ENCODE results near the gene PRPF40B.
A peak's percentile ranks its signal among the peaks of the same experiment; 100 is the strongest.

PRPF40B gene

GRCh38 chr12:49664591-49665239, 41.4 kb downstream of the PRPF40B start:
- no peak overlapping the region for H3K4me3 ChIP-seq (ENCODE audit: low read depth, low read length)
- no peaks in the 10 kb centered on the region for H3K9me3 ChIP-seq (ENCODE audit: control insufficient read depth, insufficient read depth, low read depth, low read length)
- peaks cover 23% of the 10 kb centered on the region for H3K36me3 ChIP-seq (ENCODE audit: control insufficient read depth, insufficient read depth, low read length)
- H3K27me3 ChIP-seq (ENCODE audit: control insufficient read depth, insufficient read depth, low read length) = no peaks in the 10 kb centered on the region
- peaks cover 26% of the 10 kb centered on the region for H3K4me1 ChIP-seq (ENCODE audit: control insufficient read depth, insufficient read depth, low read length)
- H3K9ac ChIP-seq (ENCODE audit: low read length) = no peak overlapping the region
- H3K27ac ChIP-seq (ENCODE audit: low read depth, low read length) = no peak overlapping the region

- peaks cover 26% of the 10 kb centered on the region for H3K4me1 ChIP-seq (ENCODE audit: control insufficient read depth, insufficient read depth, low read length)
Measured at GRCh38 chr12:49665384-49665783, 42.0 kb downstream of the PRPF40B start.

GRCh38 chr12:49666176-49666575, 42.8 kb downstream of the PRPF40B start:
- Histone ChIP-seq H3K27me3 (ENCODE audit: control insufficient read depth, insufficient read depth, low read length) (no peaks in the 10 kb centered on the region), H3K9ac (ENCODE audit: low read length) (no peak overlapping the region), H3K9me3 (ENCODE audit: control insufficient read depth, insufficient read depth, low read depth, low read length) (no peaks in the 10 kb centered on the region), H3K27ac (ENCODE audit: low read depth, low read length) (no peak overlapping the region), H3K4me3 (ENCODE audit: low read depth, low read length) (no peak overlapping the region), H3K36me3 (ENCODE audit: control insufficient read depth, insufficient read depth, low read length) (peaks cover 12% of the 10 kb centered on the region), H3K4me1 (ENCODE audit: control insufficient read depth, insufficient read depth, low read length) (peaks cover 26% of the 10 kb centered on the region)

More at GRCh38 chr12:49665384-49665783, 42.0 kb downstream of the PRPF40B start:
- Histone ChIP-seq H3K9ac (ENCODE audit: low read length) (no peak overlapping the region), H3K36me3 (ENCODE audit: control insufficient read depth, insufficient read depth, low read length) (peaks cover 18% of the 10 kb centered on the region), H3K4me3 (ENCODE audit: low read depth, low read length) (no peak overlapping the region), H3K9me3 (ENCODE audit: control insufficient read depth, insufficient read depth, low read depth, low read length) (no peaks in the 10 kb centered on the region), H3K27me3 (ENCODE audit: control insufficient read depth, insufficient read depth, low read length) (no peaks in the 10 kb centered on the region), H3K27ac (ENCODE audit: low read depth, low read length) (no peak overlapping the region)

DNA sequence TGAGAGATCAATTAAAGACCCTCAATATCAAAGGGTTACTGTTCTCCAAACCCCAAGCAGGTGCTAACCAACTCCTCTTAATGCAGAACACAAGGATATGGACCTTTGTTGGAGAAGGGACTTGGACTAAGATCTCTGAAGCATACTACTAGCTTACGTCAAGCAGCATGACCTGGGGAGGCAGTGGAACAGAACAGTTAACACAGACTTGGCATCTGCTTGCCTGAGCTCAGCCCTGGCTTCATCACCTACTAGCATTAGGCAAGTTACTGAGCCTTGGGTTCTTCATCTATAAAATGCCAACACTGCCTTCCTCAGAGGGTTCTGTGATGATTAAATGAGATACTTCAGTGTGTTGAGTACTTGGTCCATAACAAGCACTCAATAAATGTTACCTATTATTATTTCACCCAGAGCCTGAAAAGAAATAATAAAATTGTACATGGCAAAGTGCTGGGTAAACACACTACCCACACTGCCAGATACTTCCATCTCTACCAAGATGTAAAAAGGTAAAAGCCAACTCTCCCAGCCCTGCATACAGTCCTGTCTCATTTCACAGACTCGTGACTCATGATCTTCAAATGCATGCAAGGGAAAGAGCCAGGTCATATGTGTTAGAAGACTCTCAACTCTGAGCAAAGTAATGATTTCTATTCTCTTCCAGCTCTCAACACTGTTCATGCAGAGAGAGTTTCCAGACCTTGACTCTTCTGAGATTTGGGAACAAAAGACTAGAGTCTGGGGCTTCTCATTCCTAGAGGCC, 44.1 kb downstream of the PRPF40B start:
- Histone ChIP-seq H3K36me3 (ENCODE audit: control insufficient read depth, insufficient read depth, low read length) (peaks cover 1% of the 10 kb centered on the region; the same call in 1 of the 2 replicates), H3K27ac (ENCODE audit: low read depth, low read length) (no peak overlapping the region), H3K4me1 (ENCODE audit: control insufficient read depth, insufficient read depth, low read length) (peaks cover 29% of the 10 kb centered on the region), H3K9me3 (ENCODE audit: control insufficient read depth, insufficient read depth, low read depth, low read length) (no peaks in the 10 kb centered on the region), H3K27me3 (ENCODE audit: control insufficient read depth, insufficient read depth, low read length) (no peaks in the 10 kb centered on the region), H3K4me3 (ENCODE audit: low read depth, low read length) (no peak overlapping the region), H3K9ac (ENCODE audit: low read length) (no peak overlapping the region)

DNA sequence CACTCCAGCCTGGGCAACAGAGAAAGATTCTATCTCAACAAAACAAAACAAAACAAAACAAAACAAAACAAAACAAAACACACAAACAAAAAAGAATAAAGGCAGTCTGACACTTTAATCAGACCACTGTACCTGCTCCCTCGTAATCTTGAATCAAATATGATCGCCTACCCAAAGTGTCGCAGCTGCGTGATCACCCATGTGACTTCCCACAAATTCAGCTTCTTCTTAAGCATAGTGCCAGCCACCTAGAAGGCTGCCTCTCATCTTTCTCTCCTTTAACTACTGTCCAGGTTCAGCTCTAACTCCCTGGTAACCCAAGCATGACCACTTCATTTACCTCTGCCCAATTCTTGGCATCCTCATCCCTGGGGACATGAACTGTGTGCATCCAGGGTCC, 46.4 kb downstream of the PRPF40B start:
- no peak overlapping the region for H3K4me3 ChIP-seq (ENCODE audit: low read depth, low read length)
- H3K4me1 ChIP-seq (ENCODE audit: control insufficient read depth, insufficient read depth, low read length) = peaks cover 30% of the 10 kb centered on the region
- H3K27me3 ChIP-seq (ENCODE audit: control insufficient read depth, insufficient read depth, low read length) = no peaks in the 10 kb centered on the region
- no peaks in the 10 kb centered on the region for H3K36me3 ChIP-seq (ENCODE audit: control insufficient read depth, insufficient read depth, low read length)
- H3K9me3 ChIP-seq (ENCODE audit: control insufficient read depth, insufficient read depth, low read depth, low read length) = no peaks in the 10 kb centered on the region
- no peak overlapping the region for H3K9ac ChIP-seq (ENCODE audit: low read length)
- H3K27ac ChIP-seq (ENCODE audit: low read depth, low read length) = no peak overlapping the region

DNA sequence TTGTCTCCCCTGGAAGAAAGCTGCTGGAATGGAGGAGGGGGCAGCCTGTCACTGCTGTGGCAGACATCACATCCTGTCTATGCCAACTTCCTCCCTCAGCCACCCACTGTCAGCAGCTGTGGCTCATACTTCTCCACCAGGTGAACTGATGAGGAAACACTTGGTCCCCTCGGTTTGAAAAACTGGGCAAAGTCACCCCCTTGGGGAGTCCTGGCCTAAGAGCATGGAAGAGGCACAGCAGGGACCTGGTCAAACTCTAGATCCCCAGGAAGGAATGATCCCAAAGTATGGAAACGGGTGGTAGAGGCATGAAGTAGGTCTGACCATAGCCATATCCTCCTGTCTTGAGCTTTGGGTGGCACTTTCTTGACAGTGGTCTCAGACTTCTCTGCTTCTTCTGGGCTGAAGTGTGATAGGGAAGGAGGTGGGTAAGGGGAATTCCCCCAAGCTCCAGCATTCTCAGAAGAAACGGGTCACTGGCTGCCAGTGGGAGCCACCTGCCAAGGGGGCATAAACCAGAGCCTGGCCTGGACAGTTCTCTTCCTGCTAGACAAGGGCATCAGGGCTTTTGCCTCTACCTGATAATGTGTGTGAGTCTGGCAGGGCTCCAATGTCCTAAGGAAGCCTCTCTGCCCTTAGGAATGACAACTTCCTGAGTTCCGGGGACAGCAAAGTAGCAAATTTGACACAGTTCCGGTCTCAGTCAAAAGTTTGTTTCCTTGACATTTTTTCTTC, 47.8 kb downstream of the PRPF40B start:
- Histone ChIP-seq H3K9me3 (ENCODE audit: control insufficient read depth, insufficient read depth, low read depth, low read length) (no peaks in the 10 kb centered on the region), H3K4me3 (ENCODE audit: low read depth, low read length) (no peak overlapping the region), H3K9ac (ENCODE audit: low read length) (no peak overlapping the region), H3K36me3 (ENCODE audit: control insufficient read depth, insufficient read depth, low read length) (no peaks in the 10 kb centered on the region), H3K27me3 (ENCODE audit: control insufficient read depth, insufficient read depth, low read length) (no peaks in the 10 kb centered on the region), H3K27ac (ENCODE audit: low read depth, low read length) (no peak overlapping the region), H3K4me1 (ENCODE audit: control insufficient read depth, insufficient read depth, low read length) (peaks cover 31% of the 10 kb centered on the region)

DNA sequence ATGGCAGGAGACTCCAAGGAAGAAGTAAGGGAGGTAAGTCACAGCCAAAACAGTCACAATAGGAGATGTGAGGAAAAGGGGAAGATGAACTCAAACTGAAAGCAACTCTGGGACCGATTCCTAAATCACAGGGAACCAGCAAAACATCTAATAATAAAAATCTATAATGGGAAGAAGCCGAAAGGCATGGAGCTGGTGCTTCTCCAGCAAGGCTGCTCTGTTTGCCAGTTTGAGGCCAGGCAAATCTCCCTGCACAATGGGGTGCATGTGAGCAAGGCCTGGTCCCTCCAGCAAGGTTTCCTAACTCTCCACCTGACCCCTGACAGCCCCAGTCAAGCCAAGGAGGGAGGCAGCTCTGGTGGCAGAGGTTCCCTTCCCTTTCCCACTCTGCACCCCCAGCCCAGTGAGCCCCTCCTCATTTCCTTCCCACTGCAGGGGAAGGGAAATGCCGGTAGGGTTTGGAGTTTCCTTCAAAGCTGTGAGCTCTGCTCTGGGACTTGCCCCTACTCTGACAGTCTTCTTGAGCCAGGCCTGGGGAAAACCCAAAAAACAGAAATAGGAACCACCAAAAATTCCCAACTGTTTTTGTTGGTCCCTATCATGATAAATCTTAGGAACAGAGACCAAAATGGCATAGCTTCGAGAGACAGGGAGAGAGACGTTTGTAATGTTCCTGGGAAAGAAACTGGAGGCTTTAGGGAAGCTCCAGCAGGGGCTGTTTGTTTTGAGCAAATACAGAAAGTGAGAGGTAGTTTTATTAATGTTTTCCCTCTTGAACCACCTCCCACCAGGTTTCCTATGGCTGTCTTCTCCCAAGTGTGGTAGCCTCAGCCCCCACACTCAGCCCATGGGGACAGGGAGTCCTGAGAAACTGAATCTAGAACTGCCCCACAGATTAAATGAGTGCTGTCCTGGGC, 49.2 kb downstream of the PRPF40B start:
- Histone ChIP-seq H3K36me3 (ENCODE audit: control insufficient read depth, insufficient read depth, low read length) (no peaks in the 10 kb centered on the region), H3K9me3 (ENCODE audit: control insufficient read depth, insufficient read depth, low read depth, low read length) (no peaks in the 10 kb centered on the region), H3K4me1 (ENCODE audit: control insufficient read depth, insufficient read depth, low read length) (peaks cover 31% of the 10 kb centered on the region), H3K4me3 (ENCODE audit: low read depth, low read length) (no peak overlapping the region), H3K27ac (ENCODE audit: low read depth, low read length) (0 out of 2 replicates have a peak overlapping the region, but pooled peaks have one; percentile 37), H3K9ac (ENCODE audit: low read length) (peak overlapping the region; percentile 2), H3K27me3 (ENCODE audit: control insufficient read depth, insufficient read depth, low read length) (no peaks in the 10 kb centered on the region)

GRCh38 chr12:49673446-49674317, 50.3 kb downstream of the PRPF40B start:
- Histone ChIP-seq H3K9me3 (ENCODE audit: control insufficient read depth, insufficient read depth, low read depth, low read length) (no peaks in the 10 kb centered on the region), H3K4me3 (ENCODE audit: low read depth, low read length) (no peak overlapping the region), H3K36me3 (ENCODE audit: control insufficient read depth, insufficient read depth, low read length) (no peaks in the 10 kb centered on the region), H3K27me3 (ENCODE audit: control insufficient read depth, insufficient read depth, low read length) (no peaks in the 10 kb centered on the region), H3K27ac (ENCODE audit: low read depth, low read length) (peak overlapping the region; percentile 37; the same call in 1 of the 2 replicates), H3K4me1 (ENCODE audit: control insufficient read depth, insufficient read depth, low read length) (peaks cover 31% of the 10 kb centered on the region), H3K9ac (ENCODE audit: low read length) (peak overlapping the region; percentile 32)

- Histone ChIP-seq H3K4me3 (ENCODE audit: low read depth, low read length) (no peak overlapping the region), H3K36me3 (ENCODE audit: control insufficient read depth, insufficient read depth, low read length) (no peaks in the 10 kb centered on the region), H3K9me3 (ENCODE audit: control insufficient read depth, insufficient read depth, low read depth, low read length) (no peaks in the 10 kb centered on the region), H3K4me1 (ENCODE audit: control insufficient read depth, insufficient read depth, low read length) (peaks cover 31% of the 10 kb centered on the region), H3K9ac (ENCODE audit: low read length) (peak overlapping the region; percentile 32), H3K27me3 (ENCODE audit: control insufficient read depth, insufficient read depth, low read length) (no peaks in the 10 kb centered on the region), H3K27ac (ENCODE audit: low read depth, low read length) (no peak overlapping the region)
Measured at GRCh38 chr12:49674318-49674981, 51.1 kb downstream of the PRPF40B start.

Data from HUES6 (cell line).